Medulla oblongata (tissue), 1 donor: ENCODE data around the gene NGF.

Source experiments
- DNase-seq: peaks from one replicate; pipeline ENCODE4 v3.0.0-alpha.2; 2015; ENCODE audit errors: extremely low spot score

Gene NGF

DNA sequence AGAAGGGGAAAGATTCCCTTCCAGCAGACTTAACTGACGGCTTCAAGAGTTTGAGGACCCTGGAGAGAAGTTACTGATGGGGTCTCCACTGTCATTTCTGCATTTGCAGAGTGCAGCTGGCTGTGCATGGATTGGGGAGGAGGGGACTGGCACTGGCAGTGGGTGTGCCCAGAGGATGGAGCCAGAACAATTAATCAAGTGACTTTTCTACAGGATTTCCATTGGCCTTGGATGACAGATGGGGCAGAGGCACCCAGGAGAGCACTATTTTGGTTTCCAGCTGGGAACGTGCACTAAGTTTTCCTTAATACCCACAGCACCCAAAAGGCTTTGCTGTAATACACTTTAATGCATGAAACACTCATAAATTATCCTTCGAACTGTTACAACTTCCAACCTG is 1.3 kb downstream of the NGF start:
- no peak for DNase-seq

DNA sequence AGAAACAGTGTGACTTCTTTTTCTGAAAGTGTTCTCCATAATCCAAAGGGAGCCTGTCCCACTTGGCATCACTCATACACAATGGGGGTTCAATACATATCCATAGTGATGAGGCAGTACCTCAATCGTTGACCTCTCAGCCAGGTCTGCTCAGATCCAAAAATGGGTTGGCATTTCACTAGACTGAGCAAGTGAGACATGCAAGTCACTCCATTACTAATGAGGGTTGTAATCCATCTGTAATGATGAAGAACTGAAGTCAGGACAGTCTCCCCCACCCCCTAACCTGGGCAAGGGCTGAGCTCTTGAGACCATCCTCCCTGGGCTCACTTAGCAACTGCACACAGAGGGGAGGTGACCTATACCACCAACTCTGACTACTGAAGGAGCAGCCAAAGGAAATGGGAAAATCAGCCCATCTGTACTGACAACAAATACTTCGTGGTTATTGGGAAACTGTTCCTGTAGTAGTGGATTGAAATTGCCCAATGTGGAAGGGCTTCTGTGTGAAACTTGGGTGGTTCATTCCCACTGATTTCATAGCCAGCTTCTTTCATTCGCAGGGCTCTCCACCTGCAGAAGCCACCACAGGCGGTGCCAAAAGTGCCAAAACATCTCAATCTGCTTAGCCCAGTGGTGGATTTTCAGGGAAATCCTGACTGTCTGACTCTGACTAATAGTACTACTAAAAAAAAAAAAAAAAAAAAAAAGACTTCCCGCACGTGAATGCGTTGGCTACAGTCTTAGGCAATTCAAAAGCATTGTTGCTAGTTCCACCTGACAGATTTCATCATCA is 5.0 kb downstream of the NGF start:
- no peak for DNase-seq

DNA sequence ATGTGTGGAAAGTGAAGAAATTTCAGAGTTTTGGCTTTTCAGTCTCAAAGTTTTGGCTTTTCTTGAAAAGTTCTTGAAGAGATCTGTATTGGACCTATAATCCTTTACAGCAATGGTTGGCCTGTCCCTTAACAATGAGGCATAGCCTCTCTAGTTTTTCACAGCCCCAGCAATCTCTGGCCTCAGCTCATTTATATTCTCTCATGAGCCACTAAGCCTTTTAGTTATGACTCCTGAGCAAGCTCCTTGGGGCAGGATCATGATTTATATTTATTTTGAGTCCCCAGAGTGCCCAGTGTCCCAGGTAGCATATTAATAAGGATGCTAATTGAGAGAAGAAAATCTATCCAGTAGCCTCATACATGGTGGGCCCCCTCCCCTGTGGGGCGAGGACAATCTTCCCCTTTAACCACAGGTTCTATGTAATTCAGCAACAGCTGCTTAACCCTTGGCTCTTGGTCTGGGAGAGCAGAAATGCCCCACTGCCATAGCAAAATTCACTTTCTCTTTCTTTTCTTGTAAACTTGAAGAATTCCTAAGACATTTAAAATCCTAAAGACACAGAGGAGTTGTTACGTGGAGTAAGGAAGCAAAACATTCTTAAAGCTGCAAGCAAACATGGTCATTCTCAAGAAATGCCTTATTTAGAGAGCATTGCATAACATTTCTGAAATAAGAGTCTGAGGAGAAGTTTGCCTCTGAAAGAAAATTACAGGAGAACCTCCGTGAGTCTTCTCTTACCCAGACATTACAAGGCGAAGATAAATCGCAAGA is 6.3 kb downstream of the NGF start:
- DNase-seq = no peak

GRCh38 chr1:115330480-115331013 is 7.5 kb downstream of the NGF start:
- DNase-seq = no peak

DNA sequence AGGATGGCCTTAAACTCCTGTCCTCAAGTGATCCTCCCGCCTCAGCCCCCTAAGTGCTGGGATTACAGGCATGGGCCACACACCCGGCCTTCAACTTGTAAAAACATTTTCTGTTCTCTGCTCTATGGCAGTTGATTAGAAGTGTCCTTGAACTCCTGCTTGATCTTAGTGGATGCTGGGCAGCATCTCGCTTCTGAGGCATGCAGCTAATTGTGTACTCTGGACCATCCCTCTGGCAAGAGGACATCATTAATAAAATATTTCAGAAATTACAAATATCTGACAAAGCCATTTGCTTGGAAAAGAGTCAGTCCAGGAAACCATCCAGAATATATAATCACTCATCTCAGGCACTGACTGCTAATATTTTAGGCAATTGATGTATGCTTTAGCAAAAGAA is 8.1 kb downstream of the NGF start:
- no peak for DNase-seq

DNA sequence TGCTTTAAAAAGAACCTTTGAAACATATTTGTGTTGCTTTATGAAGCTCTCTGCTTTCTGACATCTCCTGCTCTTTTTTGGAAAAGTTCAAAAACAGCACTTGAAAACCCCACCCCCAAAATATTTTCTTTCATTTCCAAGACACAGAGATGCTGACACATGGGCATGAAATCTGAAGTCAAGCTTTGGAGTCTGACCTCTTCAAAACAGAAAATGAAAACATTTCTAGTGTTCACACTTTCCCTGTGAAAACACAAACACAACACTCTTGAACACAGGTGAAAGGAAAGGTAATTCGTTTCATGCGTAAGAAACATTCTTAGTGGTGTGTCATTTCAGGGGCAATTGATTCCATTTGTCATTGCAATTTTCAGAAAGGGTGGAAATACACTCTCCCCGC is 10.8 kb downstream of the NGF start:
- no peak for DNase-seq

DNA sequence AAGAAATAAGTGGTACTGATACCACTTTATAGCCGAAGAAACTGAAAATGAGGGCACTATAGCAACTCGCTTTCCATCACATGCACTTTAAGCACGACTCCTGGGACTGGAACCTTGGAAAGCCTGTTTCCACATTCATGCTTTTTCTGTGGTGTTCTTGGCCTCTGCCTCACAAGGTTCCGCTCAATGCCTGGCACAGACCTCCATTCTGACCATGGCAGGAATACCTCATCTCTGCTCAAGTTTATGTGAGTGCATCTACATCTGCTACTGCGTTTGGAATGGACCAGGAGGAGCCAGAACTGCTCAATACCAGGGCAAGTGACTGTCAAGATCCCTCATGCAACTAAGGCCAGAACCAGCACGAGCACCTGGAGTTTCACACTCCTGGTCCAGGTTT is 11.6 kb downstream of the NGF start:
- no peak for DNase-seq

GRCh38 chr1:115325874-115326273 is 12.2 kb downstream of the NGF start:
- no peak for DNase-seq

GRCh38 chr1:115324649-115325420 is 13.2 kb downstream of the NGF start:
- DNase-seq = no peak

GRCh38 chr1:115323366-115324004 is 14.6 kb downstream of the NGF start:
- DNase-seq = no peak

DNA sequence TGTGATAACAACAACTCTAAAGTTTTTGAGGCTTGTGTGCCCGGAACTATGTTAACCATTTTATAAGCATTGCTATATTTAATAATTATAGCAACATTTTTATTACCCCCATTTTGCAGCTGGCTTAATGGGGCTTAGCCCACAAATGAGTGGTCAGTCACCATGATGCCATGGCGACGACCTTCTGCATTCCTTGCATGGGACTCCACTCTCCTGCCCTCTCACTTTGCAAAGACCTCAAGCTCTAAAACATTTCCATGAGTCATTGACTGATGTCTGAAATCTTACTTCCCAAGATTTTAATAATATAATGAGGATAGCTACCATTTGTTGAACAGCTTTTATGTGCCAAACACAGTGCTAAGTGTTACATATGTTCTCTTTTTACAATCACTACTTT is 15.4 kb downstream of the NGF start:
- DNase-seq = no peak

DNA sequence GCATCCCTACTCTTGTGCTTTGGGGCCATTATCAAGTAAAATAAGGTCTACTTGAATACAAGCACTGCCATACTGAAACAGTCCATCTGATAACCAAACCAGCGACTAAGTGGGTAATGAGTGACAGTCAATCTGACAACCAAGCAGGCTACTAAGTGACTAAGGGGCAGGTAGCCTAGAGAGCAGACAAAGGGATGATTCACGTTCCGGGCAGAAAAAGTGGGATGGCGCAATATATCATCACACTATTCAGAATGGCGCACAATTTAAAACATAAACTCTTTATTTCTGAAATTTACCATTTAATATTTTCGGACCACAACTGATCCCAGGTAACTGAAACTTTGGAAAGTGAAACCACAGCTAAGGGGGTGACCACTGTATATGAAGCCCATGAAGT is 17.7 kb downstream of the NGF start:
- no peak for DNase-seq

DNA sequence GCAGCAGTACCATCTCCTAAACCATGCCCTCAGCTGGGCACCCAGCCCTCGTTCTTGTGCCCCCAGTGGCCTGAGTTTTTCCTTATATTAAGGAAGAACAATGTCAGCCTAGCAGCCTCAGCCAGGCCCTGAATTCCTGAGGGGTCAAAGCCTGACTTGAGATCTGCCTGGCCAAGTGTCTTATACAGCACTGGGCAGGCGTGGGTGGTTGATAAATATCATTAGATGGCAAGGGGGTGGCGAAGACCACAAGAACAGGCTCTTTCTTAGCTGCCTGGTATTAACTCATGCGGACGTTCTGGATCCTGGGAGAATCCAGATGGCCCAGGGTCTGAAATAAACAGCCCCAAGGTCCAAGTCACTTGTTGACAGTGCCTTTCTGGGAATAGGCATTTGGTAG is 18.3 kb downstream of the NGF start:
- no peak for DNase-seq

DNA sequence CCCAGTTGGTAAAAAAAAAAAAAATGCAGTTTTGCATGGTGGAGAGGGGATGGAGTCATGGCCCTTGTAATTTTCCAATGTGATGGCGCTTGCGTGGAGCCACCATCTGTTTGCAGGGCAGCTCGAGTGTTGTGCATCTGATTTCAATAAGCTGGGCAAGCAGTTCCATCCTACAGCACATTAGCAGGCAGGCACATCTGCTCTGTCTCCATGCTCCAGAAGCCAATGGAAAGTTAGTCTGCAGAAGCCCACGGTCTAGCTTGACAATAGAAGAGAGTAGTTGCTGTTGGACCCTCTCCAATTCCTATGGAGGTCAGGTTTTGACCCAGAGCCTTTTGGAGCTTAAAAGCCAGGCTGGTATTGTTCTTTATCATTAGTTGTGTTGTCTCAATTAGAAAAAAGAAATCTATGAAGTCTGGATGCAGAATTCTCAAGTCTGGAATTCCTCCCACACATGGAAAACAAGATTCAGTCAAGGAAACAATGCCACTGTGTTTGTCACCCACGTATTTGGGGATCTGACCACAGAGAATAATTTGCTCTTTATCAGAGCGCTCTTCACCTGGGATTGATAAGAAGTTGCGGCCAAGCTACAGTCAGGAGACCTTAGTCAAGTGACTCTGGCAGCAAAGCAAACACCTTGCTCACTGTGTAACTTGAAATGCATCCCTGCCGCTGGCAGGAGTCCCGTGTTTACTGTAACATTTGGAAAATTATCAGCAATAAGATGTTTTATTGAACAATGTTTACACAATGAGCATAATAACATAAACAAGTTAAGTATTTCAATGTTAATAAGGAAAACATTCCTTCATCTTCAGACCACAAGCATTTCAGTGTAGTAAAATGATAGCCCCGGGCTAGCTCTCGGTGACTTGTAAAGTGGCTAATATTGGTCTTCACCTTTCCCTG is 20.7 kb downstream of the NGF start:
- DNase-seq = no peak

DNA sequence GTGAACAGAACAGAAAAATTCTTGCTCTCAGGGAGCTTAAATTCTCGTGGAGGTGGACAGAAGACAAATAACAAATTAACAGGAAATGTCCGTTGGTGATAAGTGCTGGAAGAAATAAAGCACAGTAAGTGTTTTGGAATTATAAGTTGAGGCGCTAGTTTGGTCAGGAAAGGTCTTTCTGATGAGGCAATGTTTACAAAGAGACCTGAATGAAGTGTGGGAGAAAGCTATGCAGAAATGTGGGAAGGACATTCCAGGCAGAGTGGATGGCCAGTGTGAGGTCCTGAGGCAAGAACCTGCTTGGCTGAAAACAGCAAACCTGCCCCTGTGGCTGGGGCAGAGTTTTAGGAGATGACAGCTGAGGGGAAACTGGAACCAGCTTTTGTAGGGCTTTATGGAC is 23.3 kb downstream of the NGF start:
- DNase-seq = no peak

- peak; percentile 26 for DNase-seq
Observed at GRCh38 chr1:115314092-115314491, 24.0 kb downstream of the NGF start.

DNA sequence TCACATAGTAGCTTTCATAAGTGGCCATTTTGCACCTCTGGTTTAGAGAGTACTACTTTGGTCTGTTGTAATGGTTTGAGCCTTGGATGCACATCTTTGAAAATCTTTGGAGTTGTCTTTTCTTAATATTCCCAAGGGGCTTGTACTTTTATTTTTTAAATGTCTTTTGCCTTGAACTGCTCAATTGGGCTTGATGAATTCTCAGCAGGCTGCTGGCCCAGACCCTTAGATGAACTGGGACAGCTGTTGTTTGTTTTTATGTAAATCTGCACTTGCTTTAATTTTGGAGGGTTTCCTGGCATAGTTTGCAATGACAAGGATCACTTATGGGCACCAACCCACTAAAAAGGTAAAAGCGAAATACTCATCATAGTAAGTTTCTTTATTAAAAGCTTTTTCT is 24.9 kb downstream of the NGF start:
- peak; percentile 12 for DNase-seq

DNA sequence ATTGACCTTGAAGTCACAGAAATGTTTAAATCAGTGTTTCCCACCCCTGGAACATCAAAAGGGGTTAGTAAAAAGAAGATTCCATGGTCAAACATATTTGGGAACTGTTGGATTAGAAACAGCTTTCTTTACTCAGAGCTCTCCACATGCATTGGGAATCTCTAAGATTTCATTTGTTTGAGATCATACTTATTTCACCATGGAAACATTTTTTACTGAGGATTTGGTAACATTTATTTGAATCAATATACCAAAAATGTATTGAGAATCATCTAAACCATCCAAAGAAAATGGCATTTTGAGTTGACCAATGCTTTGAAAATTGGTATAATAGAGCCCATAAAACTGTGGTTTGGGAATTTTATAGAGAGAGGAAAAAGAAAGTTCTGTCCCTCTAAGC is 25.3 kb downstream of the NGF start:
- no peak for DNase-seq

GRCh38 chr1:115311474-115311989 is 26.5 kb downstream of the NGF start:
- DNase-seq = no peak
